T-helper 2 cell (primary cell): ENCODE measurements around the gene NEK6.

Experiments
- DNase-seq, 5 experiments: peaks; one replicate each; pipeline versions ENCODE4 v3.0.0 to v3.0.0-alpha.2; 2012 to 2022

Gene NEK6

DNA sequence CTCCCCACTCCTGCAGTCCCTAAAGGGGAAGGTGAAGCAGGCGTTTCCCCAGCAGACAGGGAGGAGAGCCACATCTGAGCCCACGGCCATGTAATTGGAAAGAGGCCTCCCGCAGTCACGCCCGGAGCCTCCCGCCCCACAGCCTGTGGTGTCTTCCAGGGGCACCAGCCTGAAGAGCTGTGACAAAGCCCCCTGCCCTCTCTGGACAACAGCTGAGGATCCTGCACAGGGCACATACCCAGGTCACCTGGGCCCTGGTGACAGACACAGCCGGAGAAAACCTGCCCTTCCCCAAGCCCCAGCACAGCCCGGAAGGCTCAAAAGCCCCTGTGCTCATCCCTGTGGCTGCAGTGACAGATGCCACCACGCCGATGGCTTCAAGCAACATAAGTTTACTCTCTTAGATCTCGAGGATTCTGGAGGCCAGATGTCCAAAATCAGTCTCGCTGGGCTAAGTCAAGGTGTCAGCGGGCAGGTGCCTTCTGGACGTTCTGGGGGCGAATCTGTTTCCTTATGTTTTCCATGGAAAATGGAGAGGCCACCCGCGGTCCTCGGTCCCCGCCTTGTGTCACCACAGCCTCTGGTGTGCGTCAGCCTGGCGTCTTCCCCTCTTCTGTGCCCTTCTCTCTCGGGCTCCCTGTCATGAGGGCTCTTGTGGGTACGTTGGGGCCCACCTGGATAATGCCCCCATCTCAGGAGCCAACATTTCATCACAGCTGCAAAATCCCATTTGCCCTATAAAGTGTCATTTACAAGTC lies 86.0 kb downstream of the NEK6 start:
- no peak for DNase-seq

DNA sequence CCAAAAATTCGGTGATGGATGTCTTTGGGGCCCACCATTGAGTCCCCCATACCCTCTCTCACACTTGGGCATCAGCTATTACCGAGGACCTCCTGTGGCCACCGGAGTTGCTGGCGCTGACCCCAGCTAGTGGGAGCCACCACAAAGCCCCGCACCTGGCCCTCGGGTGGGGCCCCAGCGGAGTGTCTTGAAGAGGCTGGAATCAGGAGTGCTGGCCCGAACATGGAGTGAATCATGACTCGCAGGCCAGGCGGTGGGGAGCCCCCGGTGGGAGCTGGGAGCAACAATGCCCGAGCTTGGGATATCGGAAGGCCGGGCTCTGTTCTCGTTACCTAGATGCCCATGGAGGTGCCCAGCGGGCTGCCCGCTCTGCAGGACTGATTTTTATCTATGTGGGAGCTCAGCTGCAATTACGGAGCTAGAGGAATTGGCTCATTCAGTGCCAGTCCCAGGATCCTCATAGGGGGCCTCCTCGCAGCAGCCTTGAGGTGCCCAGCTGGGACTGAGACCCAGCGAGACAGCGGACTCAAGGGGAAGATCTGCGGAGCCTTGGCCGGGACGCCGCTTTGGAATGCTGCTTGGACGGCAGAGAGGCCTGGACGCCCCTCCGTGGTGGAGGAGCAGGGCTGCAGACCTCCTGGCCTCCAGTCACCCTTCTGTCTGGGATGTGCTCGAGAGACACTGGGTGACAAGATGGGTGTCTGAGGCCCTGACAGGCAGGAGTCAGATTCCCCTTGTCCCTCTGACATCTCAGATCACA lies 86.7 kb downstream of the NEK6 start:
- DNase-seq = peak in 1 of 5 experiments; percentile 5

DNA sequence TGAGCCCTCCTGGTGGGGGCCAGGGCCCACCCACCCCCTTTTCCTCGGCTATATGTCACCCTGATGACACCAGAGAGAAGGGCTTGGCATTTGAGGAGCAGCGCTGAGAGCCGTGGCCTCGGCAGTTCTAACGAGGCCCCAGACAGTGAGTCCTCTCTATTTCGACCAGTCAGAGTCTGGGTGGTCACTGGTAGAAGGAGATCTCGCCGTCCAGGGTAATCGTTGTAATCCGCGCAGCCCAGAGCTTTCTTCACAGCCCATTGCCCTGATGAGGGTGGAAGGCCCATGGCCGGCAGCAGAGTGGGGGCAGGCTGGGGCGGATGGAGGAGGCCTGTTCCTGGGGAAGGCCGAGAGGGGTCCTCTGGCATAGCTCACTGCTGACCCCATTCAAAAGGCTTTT lies 87.3 kb downstream of the NEK6 start:
- DNase-seq = peak in 1 of 5 experiments; percentile 6

DNA sequence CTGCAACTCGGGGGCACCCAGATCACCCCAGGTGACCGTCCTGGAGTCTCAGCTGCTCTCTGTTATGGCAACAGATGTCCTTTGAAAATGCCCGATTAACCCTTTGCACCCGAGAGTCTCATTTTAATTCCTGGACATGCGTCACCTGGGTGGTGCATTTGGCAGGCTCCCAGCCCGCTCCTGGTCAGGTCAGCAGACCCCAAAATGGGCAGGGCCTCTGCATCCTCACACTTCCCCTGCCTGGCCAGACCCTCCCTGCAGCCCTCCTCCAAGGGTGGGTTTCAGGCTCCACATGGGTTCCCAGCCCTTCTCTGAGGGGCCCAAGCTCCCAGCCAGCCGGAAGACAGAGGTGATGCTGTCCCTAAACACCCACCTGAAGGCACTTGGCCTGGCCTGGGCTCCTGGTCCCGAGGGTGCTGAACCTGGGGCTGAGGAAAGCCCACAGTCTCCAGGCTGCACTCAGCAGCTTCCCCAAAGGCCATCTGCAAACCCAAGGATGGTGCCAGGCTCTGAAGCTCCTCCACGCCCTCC lies 88.1 kb downstream of the NEK6 start:
- DNase-seq = peak in 1 of 5 experiments; percentile 0

DNA sequence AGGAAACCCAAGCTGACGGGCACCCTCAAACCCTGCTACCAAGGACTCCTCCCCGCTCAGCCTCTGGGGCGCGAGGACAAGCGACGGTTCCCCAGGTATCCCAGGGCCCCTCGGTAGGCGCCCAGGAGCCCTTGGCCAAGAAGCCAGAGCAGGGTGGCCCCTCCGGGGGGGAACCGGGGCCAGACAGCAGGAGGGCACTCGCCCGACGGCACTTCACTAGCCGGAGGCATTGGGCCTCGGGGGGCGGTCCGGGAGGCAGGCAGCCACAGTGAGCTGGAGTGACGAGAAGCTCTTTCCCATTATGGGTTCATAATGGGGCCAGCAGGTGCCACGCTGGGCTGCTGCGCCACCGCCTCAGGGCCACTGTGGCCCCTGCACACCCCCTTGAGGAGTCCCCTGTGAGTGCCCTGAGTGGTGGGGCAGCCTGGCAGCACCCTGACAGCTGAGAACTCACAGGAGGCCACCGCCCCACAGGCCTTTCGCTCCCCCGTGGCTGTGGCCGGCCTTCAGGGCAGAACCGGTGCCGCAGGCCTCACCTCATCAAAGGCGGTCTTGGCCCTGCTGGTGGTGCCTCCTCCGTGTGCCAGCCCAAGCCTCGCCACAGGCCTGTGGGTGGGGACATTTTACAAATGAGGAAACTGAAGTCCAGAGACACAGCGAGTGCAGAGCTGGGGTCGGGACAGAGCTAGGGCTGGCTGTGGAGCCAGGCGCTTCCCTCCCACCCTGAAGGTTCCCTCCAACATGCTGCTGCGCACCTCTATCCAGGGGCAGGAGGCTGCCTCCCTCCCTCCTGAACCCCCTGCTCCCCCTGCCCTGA lies 88.8 kb downstream of the NEK6 start:
- DNase-seq = peak in 1 of 5 experiments; percentile 5

DNA sequence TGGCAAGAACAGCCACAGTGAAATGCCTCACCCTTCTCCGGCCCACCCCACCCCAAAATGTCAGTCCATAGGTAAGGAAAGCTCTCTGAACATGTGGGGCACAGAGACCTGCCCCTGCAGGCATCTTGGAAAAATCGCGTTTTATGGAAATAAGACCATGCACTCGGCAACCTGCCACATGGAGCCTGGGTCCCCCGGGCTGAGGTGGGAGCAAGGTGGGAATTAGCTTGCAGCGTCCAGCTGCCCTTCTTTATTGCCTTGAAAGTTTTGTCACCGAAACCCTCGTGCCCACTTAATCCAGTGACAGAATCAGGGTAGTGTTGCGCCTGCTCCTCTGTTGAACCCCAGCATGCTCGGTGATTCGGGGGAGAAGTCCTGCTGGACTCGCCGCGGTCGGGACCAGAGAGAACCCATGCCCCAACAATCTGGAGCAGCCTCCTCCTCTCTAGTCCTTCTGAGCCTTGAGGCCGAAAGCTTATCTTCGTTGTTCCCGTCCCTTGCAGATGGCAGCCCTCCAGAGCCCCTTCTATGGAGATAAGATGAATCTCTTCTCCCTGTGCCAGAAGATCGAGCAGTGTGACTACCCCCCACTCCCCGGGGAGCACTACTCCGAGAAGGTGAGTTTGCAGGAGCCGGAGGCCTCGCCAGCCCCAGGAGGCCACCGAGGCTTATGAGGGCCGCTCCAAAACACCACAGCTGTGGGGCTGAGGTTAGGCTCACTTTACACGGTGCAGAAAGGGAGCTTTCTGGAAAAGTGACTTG lies 89.6 kb downstream of the NEK6 start:
- peak in 1 of 5 experiments; percentile 0 for DNase-seq

DNA sequence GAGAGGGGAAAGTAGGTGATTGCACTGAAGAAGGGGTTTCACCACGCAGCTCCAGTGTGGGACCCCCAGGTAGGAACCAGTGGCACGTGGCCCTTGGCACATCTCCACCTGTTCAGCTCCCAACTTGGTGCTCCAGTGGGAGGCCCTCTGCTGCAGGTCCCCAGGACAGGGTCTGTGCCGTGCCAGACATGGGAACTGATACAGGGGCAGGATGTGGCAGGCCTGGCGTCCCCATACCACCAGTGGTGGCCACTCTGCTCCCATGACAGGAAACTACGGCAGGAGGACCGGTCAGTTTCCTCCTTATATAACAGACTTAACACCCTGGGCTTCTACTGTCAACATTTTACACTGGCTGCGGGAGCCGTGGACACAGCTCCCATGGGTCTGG lies 90.2 kb downstream of the NEK6 start:
- no peak for DNase-seq

DNA sequence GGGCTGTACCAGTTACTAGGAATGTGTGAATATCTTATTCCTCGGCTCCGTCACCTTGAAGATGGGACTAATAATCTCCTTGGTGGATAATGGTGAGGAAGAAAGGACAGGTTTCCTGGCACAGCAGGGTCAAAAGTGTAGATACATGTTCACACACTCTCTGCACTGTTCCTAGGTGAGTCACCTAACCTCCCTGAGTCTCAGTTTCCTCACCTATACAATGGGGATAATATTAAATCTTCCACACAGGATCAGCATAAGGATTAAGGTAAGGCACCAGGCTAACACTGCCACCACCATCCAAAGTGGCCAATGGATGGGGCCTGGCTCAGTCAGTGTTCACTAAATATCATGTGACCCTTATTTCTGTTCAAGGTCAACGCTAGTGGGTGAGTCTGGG lies 90.6 kb downstream of the NEK6 start:
- DNase-seq = peak in 1 of 5 experiments; percentile 1

DNA sequence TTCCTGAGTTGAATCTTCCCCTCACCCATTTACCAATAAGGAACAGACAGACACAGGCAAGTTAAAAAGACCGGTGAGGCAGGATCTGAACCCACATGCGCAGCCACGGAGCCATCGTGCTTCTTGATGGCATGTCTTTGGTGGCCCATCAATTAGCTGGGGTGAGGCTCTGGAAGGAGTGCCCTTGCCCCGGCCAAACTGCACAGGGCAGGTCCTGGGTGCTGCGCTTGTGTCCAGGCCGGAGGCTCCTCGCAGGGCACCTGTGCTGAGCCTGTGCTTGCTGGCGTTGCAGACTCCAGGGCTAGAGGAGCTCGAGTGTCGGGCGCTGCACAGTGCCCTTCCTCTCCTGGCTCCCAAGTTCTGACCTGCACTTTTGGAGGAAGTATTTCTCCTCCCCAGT lies 91.1 kb downstream of the NEK6 start:
- peak in 1 of 5 experiments; percentile 4 for DNase-seq

DNA sequence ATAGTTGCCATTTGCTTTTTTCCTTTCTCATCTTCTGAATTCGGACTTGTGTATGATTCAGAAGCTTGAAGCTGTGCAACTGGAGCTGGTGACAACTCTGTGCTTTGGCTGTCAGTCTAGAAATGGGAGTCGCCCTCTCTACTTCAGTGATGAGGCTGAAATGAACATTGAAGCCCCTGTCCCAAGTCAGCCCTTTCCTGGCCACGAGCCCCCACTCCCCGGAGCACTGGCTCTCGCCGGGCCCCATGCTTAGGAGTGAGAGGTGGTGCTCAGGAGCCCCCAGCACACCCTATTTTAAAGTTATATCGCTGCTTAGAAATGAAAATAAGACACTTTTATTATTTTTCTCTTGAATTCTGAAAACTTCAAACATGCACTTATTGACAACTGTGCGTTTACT lies 91.5 kb downstream of the NEK6 start:
- DNase-seq = no peak

DNA sequence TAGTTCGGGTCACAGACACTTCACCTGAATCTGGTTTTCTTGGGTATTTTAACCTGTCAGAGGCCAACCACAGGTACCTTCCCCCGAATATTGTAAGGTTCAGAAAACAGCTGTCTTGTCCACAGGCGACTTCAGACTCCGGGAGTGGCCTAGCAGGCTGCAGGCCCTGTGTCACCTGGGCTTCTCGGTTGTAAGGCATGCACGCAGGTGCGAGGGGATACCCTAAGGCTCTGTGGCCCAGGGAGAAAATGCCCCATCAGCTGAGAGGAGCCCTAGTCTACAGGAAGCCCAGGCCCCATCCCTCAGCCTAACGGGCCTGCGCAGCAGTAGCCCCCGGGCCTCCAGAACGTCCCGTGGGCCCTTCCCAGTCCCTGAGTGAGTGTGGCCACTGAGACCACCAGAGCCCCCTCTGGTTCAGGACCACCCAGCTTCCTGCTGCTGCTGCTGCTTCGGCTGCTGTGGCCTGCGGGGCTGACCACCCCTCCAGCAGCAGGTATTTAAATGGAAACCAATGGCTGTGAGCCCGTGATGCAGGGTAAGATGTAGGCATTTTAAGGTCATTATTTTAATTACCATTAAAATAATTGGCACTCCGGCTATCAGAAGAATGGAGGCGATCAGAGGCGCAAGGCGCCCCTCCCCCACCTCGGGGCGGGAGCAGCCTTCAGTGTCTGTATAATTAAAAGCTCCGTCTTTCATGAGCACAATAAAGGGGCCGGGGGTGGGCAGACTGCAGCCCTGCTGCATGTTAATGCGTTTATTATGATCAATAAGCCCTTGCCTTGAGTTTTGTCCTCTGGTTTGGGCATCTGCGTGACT lies 92.1 kb downstream of the NEK6 start:
- DNase-seq = no peak

DNA sequence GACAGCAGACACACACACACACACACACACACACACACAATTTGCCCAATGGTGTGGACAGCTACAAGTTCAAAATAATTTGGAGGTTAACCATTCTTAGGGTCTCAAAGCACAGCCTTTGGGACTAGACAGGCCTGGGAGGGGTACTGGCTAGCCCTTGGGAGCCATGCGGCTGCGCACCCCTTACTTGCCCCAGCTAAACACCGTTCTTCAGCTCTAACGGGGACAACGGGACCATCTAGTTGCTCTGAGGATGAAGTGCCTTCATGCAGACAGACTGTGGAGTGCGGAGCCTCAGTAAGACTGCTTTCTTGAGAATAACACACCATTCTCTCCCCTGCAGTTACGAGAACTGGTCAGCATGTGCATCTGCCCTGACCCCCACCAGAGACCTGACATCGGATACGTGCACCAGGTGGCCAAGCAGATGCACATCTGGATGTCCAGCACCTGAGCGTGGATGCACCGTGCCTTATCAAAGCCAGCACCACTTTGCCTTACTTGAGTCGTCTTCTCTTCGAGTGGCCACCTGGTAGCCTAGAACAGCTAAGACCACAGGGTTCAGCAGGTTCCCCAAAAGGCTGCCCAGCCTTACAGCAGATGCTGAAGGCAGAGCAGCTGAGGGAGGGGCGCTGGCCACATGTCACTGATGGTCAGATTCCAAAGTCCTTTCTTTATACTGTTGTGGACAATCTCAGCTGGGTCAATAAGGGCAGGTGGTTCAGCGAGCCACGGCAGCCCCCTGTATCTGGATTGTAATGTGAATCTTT lies 92.9 kb downstream of the NEK6 start:
- DNase-seq = no peak

DNA sequence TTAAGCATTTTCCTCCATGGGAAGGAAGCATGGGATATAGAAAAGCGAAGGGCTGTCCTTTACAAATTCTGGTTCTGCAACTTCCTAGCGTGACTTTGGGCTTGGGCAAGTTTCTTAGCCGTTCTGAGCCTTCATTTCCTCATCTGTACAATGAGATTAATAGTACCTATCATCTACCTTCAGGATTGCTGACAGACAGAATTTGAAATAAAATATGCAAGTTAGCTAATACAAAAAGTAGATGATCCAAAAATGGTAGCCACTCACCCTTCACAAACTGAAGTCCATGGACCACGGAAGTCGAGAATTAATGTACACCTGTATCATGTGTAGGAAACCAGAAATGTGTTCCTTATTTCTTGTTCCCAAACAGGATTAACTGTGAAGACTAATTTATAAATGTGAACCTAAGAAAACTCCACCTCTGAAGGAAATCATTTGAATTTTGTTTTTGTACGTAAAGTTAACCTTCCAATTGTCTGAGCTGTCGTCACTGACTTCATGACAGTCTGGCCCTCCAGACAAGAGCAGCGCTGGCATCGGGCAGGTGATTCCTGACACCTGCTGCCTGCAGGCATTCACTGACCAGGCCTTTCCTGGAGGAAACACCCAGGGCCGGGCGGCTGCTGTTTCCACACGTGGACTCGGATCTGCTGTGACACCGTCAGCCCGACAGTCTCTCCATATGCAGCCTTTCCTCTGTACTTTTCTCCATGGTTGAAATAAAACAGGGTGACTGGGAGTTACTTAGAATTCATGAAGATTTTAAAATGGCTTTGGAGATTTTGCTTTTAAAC lies 94.1 kb downstream of the NEK6 start:
- DNase-seq = no peak

DNA sequence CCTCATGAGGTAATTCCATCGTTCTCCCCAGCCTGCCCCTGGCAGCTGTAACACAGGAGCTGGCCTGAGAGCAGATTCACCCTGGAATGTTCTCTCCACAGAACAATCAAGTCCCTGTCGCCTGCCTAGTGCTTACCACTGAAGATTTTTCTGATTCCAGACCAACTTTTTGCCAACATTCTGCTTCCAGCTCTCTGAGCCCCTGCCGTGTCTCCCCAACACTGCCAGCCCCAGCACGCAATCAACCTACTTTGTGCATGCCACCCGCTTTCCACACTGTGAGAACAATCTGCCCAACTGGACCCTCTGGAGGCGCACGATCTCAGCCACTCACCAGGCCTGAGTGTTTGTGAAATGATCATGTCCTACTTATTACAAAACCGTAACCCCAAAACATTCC lies 94.9 kb downstream of the NEK6 start:
- no peak for DNase-seq

DNA sequence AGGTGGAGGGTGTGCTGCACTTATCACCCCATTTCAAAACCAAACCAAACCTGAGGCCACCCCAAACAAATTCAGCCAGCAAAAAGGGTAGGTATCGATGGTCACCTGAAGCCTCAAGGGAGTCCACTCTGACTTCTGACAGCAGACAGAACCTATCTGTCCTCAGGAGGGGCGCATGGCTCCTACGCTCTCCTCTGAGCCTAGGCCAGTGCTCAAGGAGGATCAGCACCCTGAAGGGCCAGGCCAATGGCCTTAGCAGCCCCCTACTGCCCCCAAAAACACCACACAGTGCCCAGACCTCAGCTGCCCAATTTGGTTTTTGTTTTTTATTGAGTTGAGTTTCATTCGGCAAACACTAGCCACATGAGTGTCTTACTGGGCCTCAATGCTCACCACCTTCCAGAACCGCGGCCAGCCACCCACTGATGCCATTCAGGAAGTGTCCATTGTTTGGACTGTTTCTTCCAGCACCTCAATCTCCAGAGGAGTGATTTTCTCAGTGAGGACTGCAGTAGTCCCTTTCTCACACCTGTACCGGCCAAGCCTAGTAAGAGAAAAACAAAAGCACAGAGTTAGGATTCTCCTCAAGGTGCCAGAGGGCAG lies 95.5 kb downstream of the NEK6 start:
- DNase-seq = no peak

DNA sequence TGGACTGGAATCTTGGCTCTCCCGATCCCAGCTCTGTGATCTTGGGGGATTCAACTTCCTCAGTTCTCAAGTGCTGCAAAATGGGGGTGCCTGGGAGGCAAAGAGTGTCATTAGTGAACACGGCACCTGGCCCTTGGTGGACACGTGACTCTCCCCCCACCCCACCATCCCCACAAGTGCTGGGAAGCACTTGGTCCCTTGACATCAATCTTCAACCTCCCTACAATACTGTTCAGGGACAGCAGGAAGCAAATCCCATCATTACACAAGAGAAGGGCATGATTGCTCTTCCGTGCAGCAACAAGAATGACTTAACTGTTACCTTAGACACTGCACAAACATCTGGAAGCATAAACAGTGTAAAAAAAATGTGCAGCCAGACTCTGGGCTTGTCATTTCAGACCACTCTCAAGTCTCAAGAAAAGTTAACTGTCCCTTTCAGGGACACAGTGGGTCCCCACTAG lies 96.1 kb downstream of the NEK6 start:
- DNase-seq = no peak

DNA sequence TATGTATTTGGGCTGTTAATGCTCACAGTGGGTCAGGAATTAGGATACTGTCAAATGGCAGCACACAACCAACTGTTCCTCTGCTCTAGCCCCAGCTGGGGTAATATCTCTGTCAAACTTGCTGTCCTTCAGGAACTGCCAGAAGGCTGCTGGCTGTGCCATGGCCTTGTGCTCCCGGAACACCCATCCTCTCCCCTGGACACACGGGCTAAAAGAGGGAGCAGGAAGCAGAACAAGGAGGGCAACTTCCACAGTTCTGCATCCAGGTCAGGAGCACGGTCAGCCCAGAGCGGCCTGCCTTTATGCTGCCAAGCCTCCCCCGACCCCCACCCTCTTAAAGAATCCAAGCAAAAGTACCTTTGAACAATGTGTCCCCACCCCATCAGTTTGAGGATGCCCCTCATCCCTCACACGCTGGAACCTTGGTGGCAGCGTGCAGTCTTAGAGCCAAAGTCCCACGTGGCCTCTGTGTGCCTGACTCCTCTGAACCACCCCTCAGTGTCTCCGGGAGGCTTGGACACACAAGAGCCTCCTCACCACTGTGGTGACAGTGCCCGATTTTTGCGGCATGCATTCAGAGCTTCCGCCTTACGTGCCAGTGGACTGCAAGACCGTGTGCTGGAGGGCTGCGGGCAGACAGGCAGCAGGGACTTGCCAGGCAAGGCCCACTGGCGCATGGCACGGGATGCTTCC lies 96.7 kb downstream of the NEK6 start:
- DNase-seq = no peak
